Suprapubic skin (tissue), 4 donors: ENCODE measurements around the gene PAPOLG. TPM values are rescaled to one million over a fixed set of nuclear protein-coding genes. Genes with fewer than 3 reads are reported as not detected.
A peak's percentile ranks its signal among the peaks of the same experiment; 100 is the strongest.

Experiments
- DNase-seq, 2 donors: peaks; one replicate each; pipeline ENCODE4 v3.0.0-alpha.2; 2019; ENCODE audit warnings: low spot score in 2 of 2
- H3K27ac ChIP-seq: fragments of 200-600 bp; sonication (generic); one replicate; pipeline ENCODE4 v1.5.1; 2019
- H3K27me3 ChIP-seq: fragments of 200-600 bp; sonication (generic); one replicate; pipeline ENCODE4 v1.5.1; 2019
- H3K36me3 ChIP-seq: fragments of 200-600 bp; sonication (generic); one replicate; pipeline ENCODE4 v1.5.1; 2019
- H3K4me1 ChIP-seq: fragments of 200-600 bp; sonication (generic); one replicate; pipeline ENCODE4 v1.5.1; 2019
- H3K4me3 ChIP-seq: fragments of 200-600 bp; sonication (generic); one replicate; pipeline ENCODE4 v1.5.1; 2019; ENCODE audit warnings: mild to moderate bottlenecking
- H3K9me3 ChIP-seq: fragments of 200-600 bp; sonication (generic); one replicate; pipeline ENCODE4 v1.5.1; 2019
- CTCF ChIP-seq, 2 donors: fragments of 200-600 bp in 1 of 2; fragments of 450-650 bp in 1 of 2; sonication (generic) in 1 of 2; IDR thresholded peaks; one replicate each; pipeline ENCODE4 v1.5.1; 2016 to 2019; ENCODE audit warnings: antibody characterized with exemption in 2 of 2, mild to moderate bottlenecking in 1 of 2, moderate library complexity in 1 of 2
- EP300 ChIP-seq: sonication (generic); formaldehyde crosslinking; IDR thresholded peaks from one replicate; pipeline ENCODE4 v1.6.1; 2017; ENCODE audit warnings: antibody characterized with exemption
- POLR2A ChIP-seq, 2 donors: fragments of 450-650 bp; IDR thresholded peaks; one replicate each; pipeline ENCODE4 v1.6.1; 2017; ENCODE audit warnings: antibody characterized with exemption in 2 of 2, mild to moderate bottlenecking in 2 of 2, moderate library complexity in 2 of 2
- POLR2AphosphoS5 ChIP-seq, 3 donors: sonication (generic); formaldehyde crosslinking; IDR thresholded peaks; one replicate each; pipeline ENCODE4 v1.6.1; 2017; ENCODE audit warnings: antibody characterized with exemption in 3 of 3
- WGBS: methylation state at CpG from one replicate; pipeline ENCODE4 v1.1.5; 2018; 5-methylcytosine and 5-hydroxymethylcytosine counted together
- total RNA-seq, 4 donors: library from RNA; depleted of rRNA; stranded (reverse); fragments of >200 nt; gene quantifications; one replicate each; pipeline ENCODE4 v1.1.0, GENCODE V29; 2016

Gene PAPOLG
- total RNA-seq, 4 donors from 2014 or later = 15.4 to 23.0 (median 19.5) TPM

DNA sequence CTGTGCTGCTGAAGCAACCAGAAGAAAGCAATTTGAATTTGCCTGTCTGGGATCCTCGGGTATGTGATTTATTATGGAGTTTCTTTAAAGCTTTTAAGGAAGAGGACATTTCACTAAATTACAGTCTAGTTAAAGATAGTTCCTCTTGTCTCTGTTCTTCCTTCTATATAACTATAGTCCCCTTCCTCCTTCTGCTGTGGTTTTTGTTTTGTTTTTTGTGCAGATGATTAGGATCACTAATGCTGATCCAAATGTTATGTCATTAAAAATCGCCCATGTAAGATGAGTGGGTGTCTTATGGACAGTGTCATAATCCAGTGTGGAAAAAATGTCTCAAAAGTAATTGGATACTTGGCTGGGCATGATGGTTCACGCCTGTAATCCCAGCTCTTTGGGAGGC lies 24.7 kb downstream of the PAPOLG start:
- Histone ChIP-seq H3K27me3 (no peaks in the 10 kb centered on the region), H3K9me3 (no peaks in the 10 kb centered on the region), H3K27ac (no peak overlapping the region), H3K4me3 (no peak overlapping the region), H3K4me1 (no peaks in the 10 kb centered on the region), H3K36me3 (peaks cover 94% of the 10 kb centered on the region)
- TF ChIP-seq POLR2AphosphoS5 (IDR thresholded peaks at IDR 0.05) = no peak
- no peak for TF ChIP-seq POLR2A (IDR thresholded peaks at IDR 0.05)
- TF ChIP-seq CTCF (IDR thresholded peaks at IDR 0.05) = no peak
- no peak for TF ChIP-seq EP300
- 69% methylated on average over 3 of the region's 3 CpGs for WGBS
- DNase-seq = no peak

- DNase-seq = no peak
- H3K4me1 ChIP-seq = no peaks in the 10 kb centered on the region
- no peak overlapping the region for H3K27ac ChIP-seq
- no peaks in the 10 kb centered on the region for H3K27me3 ChIP-seq
- WGBS = 95% methylated on average over 2 of the region's 2 CpGs
- no peak overlapping the region for H3K4me3 ChIP-seq
- TF ChIP-seq POLR2A (IDR thresholded peaks at IDR 0.05) = no peak
- TF ChIP-seq CTCF (IDR thresholded peaks at IDR 0.05) = no peak
- TF ChIP-seq POLR2AphosphoS5 (IDR thresholded peaks at IDR 0.05) = no peak
- no peak for TF ChIP-seq EP300
- H3K9me3 ChIP-seq = no peaks in the 10 kb centered on the region
- peaks cover 87% of the 10 kb centered on the region for H3K36me3 ChIP-seq
These were observed 37.1 kb downstream of the PAPOLG start for GRCh38 chr2:60793169-60793568.

GRCh38 chr2:60794271-60794863 lies 38.3 kb downstream of the PAPOLG start:
- WGBS = 69% methylated on average over 5 of the region's 5 CpGs
- no peak for DNase-seq
- Histone ChIP-seq H3K36me3 (peaks cover 88% of the 10 kb centered on the region), H3K4me3 (no peak overlapping the region), H3K27me3 (no peaks in the 10 kb centered on the region), H3K27ac (no peak overlapping the region), H3K4me1 (no peaks in the 10 kb centered on the region), H3K9me3 (no peaks in the 10 kb centered on the region)
- TF ChIP-seq EP300 (no peak), CTCF (IDR thresholded peaks at IDR 0.05) (peak; percentile 26 to 36), POLR2A (IDR thresholded peaks at IDR 0.05) (no peak)

GRCh38 chr2:60796573-60797509 lies 40.8 kb downstream of the PAPOLG start:
- Histone ChIP-seq H3K27ac (no peak overlapping the region), H3K4me3 (no peak overlapping the region), H3K4me1 (no peaks in the 10 kb centered on the region), H3K36me3 (peaks cover 75% of the 10 kb centered on the region), H3K9me3 (no peaks in the 10 kb centered on the region), H3K27me3 (no peaks in the 10 kb centered on the region)
- WGBS = 73% methylated on average over 6 of the region's 6 CpGs
- no peak for DNase-seq
- TF ChIP-seq POLR2AphosphoS5 (IDR thresholded peaks at IDR 0.05) (no peak), CTCF (IDR thresholded peaks at IDR 0.05) (no peak), EP300 (no peak), POLR2A (IDR thresholded peaks at IDR 0.05) (no peak)

GRCh38 chr2:60804473-60804872 lies 48.4 kb downstream of the PAPOLG start:
- peaks cover 5% of the 10 kb centered on the region for H3K4me1 ChIP-seq
- no peaks in the 10 kb centered on the region for H3K9me3 ChIP-seq
- H3K36me3 ChIP-seq = peaks cover 14% of the 10 kb centered on the region
- DNase-seq = no peak
- 96% methylated on average over 3 of the region's 18 CpGs for WGBS
- no peaks in the 10 kb centered on the region for H3K27me3 ChIP-seq
- TF ChIP-seq POLR2A (IDR thresholded peaks at IDR 0.05) (no peak), CTCF (IDR thresholded peaks at IDR 0.05) (no peak), EP300 (no peak)
- H3K27ac ChIP-seq = no peak overlapping the region
- no peak overlapping the region for H3K4me3 ChIP-seq
